SK-N-MC (cell line): ENCODE measurements around the gene EGFR.

Experiments used
- EZH2 ChIP-seq: fragments of 200-600 bp; sonication (generic); IDR thresholded peaks from one replicate; pipeline ENCODE4 v1.6.1; 2017; ENCODE audit warnings: antibody characterized with exemption
- FOXP2 ChIP-seq: optimal IDR thresholded peaks from 2 replicates; pipeline ENCODE3; 2011; ENCODE audit warnings: mild to moderate bottlenecking, moderate library complexity; ENCODE audit not compliant: insufficient read depth; ENCODE audit errors: extremely low read length, control extremely low read depth
- POLR2AphosphoS5 ChIP-seq: IDR thresholded peaks from 2 replicates; pipeline ENCODE4 v1.6.1; 2012; ENCODE audit warnings: mild to moderate bottlenecking, low read depth, low read length, borderline replicate concordance

GRCh38 chr7:55251911-55252310 is 233.1 kb downstream of the EGFR start:
- TF ChIP-seq EZH2 (no peak), POLR2AphosphoS5 (no peak), FOXP2 (no peak)
